ENCODE results near the gene TMEM97. TPM values are rescaled to one million over a fixed set of nuclear protein-coding genes. Genes with fewer than 3 reads are reported as not detected.

TMEM97 gene
- total and polyA plus RNA-seq, 2 experiments from 2014 or later: 101 to 216 TPM

GRCh38 chr17:28364665-28365363 is 45.8 kb downstream of the TMEM97 start, which contains the start of gene SEBOX:
Gene SEBOX, minus strand, starts transcription at chr17:28365199. Its CDS starts 48 bp downstream, at chr17:28365151.
- DNase-seq (ENCODE audit: low spot score) (no peak), ATAC-seq (no peak)
- H4K20me1 ChIP-seq (replicated peaks; ENCODE audit: insufficient read depth): no peaks in the 10 kb centered on the region; the same call in 1 of the 2 replicates
- Mint-ChIP-seq H3K36me3 (ENCODE audit: low read depth) (peaks cover 25% of the 10 kb centered on the region), H3K4me1 (peaks cover 3% of the 10 kb centered on the region), H3K27me3 (ENCODE audit: insufficient read depth, low read depth, poor library complexity) (peaks cover 8% of the 10 kb centered on the region), H3K4me3 (no peak within 1 kb of the TSS), H3K27ac (no peak within 1 kb of the TSS), H3K9me3 (no peaks in the 10 kb centered on the region)
- no peak within 1 kb of the TSS for H2AFZ ChIP-seq
- H3K4me3 ChIP-seq: no peak within 1 kb of the TSS
- peaks cover 13% of the 10 kb centered on the region for H3K36me3 ChIP-seq (ENCODE audit: insufficient read depth)
- TF ChIP-seq EZH2phosphoT487 (IDR thresholded peaks at IDR 0.05; ENCODE audit: unreplicated experiment) (no peak), NANOG (IDR thresholded peaks at IDR 0.05; ENCODE audit: borderline replicate concordance) (no peak), EZH2 (IDR thresholded peaks at IDR 0.05; ENCODE audit: low read depth, unreplicated experiment) (no peak), CTCF (conservative IDR thresholded peaks at IDR 0.05; ENCODE audit: low read depth in 2 of 2) (no peak), CREB1 (CRISPR knock-in tag; IDR thresholded peaks at IDR 0.05; ENCODE audit: low read depth) (no peak), REST (IDR thresholded peaks at IDR 0.05; ENCODE audit: unreplicated experiment) (no peak), STAT1 (IDR thresholded peaks at IDR 0.05; ENCODE audit: unreplicated experiment) (no peak), JUNB (IDR thresholded peaks at IDR 0.05; ENCODE audit: unreplicated experiment) (no peak), POLR2AphosphoS5 (IDR thresholded peaks at IDR 0.05; ENCODE audit: low read depth) (no peak), ETS1 (IDR thresholded peaks at IDR 0.05) (no peak), ZNF331 (CRISPR knock-in tag; IDR thresholded peaks at IDR 0.05; ENCODE audit: low read depth) (no peak), ZNF114 (CRISPR knock-in tag; IDR thresholded peaks at IDR 0.05) (no peak), ZNF462 (CRISPR knock-in tag; IDR thresholded peaks at IDR 0.05) (no peak)
- no peaks in the 10 kb centered on the region for H3K79me2 ChIP-seq (replicated peaks; ENCODE audit: insufficient read depth)
- no peak within 1 kb of the TSS for H3K27ac ChIP-seq (ENCODE audit: low read depth)
- no peaks in the 10 kb centered on the region for H3K27me3 ChIP-seq (ENCODE audit: insufficient read depth)
- no peaks in the 10 kb centered on the region for H3K4me1 ChIP-seq (ENCODE audit: insufficient read depth)
- H3F3A ChIP-seq (replicated peaks; ENCODE audit: low read depth): no peaks in the 10 kb centered on the region
- no peaks in the 10 kb centered on the region for H3K9me2 ChIP-seq (ENCODE audit: insufficient read depth)
- H3K4me2 ChIP-seq: no peak within 1 kb of the TSS

All from GM23338 (cell line).